Globus pallidus (tissue), 1 donor: ENCODE measurements around the gene MORN3.
"Not testable (repeated sequence)": the region's sequence is repeated elsewhere in the genome, so short reads cannot be mapped to it uniquely, and the experiment has no call there.

Experiments used
- DNase-seq: peaks from one replicate; pipeline ENCODE4 v3.0.0-alpha.2; 2015; ENCODE audit warnings: low spot score

MORN3 gene, protein sequence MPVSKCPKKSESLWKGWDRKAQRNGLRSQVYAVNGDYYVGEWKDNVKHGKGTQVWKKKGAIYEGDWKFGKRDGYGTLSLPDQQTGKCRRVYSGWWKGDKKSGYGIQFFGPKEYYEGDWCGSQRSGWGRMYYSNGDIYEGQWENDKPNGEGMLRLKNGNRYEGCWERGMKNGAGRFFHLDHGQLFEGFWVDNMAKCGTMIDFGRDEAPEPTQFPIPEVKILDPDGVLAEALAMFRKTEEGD

DNA sequence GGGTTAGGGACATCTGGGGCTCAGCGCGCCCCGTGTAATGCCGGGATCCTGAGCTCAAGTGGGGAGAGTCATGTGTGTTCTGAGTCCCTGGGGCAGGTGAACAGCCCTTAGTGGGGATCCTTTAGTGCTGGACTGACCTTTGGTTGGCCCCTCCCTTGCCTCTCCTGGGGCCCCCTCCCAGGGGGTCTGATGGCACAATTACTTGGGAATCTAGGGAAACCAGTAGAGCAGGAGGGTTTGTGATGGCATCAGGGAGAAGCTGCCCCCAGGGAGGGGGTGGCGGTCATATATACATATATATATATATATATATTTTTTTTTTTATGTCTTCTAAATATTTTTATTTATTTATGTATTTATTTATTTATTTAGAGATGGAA lies at the start of gene MORN3:
TSS of gene MORN3 (minus strand) at position 134 of the 380 bp plus-strand sequence. CDS start 171 bp downstream, outside the sequence.
- no peak for DNase-seq

DNA sequence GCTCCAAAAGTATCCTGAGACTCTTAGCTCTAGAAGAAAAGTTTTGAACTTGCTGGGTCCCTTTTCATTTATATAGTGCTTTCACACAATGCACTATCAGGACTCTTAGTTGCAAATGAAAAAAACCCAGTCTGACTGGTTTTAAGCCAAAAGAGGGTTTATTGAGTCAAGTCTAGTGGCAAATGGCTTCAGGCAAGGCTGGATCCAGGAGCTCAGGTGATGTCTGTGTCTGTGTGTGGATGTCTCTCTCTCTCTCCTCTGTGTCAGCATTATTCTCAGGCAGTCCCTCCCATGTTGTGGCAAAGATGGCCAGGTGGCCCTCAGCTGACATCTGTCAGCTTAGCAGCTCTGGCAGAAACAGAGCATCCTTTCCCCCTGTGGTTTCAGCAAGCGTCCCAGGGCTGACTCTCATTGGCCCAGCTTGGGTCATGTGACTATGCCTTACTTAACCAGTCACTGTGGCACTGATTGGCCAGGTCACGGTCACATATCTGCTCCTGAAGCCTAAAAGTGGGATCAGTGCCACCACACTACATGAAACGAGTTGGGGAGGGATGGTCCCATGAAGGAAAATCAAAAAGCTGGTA lies 49.3 kb upstream of the MORN3 start:
- DNase-seq, result no peak

DNA sequence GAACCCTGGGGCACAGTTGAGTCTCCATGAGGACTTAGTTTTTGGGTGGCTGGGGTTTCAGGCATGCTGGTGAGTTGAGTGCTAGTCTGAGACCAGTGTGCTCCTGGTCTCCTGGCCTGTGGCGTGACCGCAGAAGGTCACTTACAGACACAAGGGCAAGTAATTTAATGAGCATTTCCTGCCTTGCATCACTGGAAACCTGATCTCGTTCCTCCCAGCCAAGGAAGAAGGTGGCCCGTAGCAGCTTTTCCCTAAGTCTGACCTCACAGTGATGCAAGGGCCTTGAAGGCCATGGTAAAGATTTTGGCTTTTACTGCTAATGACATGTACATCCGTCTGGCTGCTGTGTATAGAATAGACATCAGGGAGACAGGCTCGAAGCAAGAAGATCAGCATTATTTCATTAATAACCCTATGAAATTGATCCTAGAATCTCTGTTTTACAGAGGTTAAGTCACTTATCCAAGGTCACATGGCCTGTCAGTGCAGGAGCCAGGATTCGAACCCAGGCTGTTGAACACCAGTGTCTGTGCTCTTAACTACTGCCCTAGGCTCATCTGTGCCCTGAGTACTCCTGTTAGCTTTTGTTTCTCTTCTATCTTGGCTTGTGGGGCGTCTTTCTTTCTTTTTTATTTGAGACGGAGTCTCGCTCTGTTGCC lies 47.7 kb upstream of the MORN3 start:
- no peak for DNase-seq

DNA sequence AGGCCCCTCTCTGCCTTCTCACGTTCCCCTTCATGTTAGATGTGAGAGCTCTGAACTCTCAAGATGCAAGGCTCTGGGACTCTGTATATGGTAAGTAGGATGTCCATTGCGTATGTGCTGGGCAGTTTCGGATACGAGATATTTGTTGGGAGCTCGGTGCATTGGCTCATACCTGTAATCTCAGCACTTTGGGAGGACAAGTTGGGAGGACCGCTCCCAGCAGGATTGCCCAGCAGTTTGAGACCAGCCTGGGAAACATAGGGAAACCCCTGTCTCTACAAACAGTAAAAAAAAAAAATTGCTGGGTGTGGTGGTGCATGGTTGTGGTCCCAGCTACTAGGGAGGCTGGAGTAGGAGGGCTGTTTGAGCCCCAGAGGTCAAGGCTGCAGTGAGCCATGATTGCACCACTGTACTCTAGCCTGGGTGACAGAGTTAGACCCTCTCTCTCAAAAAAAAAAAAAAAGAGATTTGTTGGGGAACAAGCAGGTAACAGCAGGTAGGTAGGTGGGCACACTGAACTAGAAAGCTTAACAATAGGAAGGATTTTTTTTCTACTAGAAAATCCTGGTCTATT lies 46.5 kb upstream of the MORN3 start:
- no peak for DNase-seq

DNA sequence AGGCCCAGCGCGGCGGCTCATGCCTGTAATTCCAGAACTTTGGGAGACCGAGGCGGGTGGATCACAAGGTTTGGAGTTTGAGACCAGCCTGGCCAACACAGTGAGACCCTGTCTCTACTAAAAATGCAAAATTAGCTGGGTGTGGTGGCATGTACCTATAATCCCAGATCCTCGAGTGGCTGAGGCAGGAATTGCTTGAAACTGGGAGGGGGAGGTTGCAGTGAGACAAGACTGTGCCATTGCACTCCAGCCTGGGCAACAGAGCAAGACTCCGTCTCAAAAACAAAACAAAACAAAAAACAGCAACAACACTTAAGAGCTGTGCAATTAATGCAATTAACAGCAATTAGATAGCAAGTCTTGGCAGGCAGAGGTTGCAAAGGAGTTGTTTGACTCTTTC lies 45.6 kb upstream of the MORN3 start:
- not testable (repeated sequence) for DNase-seq

DNA sequence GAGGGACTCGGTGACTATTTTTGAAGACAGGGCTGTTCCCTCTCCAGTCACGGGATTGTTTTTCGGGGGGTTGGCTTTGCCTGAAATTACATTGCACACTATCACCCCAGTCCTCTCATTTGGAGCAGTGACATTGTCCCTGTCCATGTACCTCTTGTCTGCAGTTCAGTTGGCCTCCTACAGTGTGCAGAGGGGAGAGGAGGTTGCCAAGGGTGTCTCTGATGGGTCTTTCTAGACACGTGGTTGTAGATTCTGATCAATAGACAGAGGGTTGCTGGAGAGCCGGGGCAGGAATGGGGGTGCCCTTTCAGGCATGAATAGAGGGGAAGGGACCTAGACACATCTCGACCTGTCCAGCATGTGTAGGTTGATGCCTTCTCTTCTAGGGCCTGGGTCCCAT lies 44.3 kb upstream of the MORN3 start:
- DNase-seq, result no peak

DNA sequence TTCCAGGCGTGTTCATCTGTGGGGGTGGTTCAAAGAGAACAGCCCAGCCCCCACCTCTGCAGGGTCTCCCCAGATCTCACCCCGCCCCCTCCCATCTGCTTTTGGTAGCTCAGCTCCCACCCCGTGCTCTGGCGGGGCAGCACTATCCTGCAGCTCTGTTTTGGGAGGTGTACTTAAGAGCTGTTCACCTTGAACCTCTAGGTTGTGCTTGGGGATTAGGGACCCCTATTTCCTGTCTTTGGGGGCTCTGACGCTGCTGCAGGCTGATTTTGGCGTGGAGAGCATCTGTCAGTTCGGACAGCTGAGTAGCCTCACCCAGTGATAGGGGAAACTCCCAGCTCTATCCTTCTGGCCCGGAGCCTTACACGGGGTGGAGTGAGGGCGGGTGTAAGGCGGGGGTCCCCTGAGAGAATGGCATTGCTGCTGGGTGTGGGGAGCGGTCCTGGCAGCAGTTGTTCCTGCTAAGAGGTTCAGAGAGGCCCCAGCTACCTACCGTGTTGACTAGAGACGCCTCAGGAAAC lies 43.9 kb upstream of the MORN3 start:
- DNase-seq, result no peak

DNA sequence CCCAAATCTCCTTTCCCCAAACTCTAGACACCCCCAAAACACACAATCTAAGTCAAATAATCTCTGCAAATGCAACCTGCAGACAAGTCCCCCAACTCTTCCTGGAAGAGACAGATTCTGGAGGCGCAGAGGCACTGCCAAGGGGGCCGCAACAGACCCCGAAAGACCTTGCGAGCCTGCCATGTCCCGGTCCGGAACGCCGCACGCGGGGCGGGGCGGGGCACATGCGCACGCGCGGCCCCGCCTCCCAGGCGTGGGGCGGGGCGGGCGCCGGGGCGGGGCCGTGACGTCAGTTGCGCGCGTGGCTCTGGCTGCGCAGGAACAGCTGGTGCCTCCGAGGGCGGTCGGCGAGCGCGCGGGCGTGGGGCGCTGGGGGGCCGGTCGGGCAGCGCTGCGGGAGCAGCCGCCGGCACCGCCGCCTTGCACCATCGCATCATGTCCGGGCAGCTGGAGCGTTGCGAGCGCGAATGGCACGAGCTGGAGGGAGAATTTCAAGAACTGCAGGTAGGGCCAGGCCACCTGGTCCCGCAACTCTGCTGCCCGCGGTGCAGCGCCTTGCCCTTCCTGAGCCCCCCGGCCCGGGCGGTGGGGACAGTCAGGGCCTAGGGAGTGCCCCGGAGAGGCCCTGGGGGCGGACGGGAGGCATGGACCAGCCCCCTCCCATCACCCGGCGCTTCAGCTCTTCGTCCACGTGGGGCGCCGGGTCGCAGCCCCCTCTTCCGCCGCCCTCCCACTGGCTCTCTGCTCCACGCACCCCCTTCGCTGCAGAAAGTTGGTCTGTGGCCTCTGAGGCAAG lies 43.2 kb upstream of the MORN3 start, which contains the start of gene TMEM120B:
TSS of gene TMEM120B (plus strand) at position 292 of the 796 bp plus-strand sequence. CDS start at position 436, 144 bp downstream.
- DNase-seq, result peak; percentile 78

DNA sequence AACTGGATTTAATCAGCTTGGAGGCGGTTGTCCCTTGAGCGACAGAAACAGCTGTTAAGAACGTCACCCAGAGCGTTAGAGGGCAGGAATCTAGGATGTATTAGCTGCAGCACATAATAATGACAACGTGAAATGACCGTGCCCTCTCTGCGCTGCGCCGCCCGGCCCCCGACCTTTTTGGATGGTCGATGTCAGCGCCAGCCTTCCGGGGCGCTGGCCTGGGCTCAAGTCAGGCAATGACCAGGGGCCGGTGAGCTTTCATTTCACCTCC lies 42.7 kb upstream of the MORN3 start:
- peak; percentile 29 for DNase-seq

DNA sequence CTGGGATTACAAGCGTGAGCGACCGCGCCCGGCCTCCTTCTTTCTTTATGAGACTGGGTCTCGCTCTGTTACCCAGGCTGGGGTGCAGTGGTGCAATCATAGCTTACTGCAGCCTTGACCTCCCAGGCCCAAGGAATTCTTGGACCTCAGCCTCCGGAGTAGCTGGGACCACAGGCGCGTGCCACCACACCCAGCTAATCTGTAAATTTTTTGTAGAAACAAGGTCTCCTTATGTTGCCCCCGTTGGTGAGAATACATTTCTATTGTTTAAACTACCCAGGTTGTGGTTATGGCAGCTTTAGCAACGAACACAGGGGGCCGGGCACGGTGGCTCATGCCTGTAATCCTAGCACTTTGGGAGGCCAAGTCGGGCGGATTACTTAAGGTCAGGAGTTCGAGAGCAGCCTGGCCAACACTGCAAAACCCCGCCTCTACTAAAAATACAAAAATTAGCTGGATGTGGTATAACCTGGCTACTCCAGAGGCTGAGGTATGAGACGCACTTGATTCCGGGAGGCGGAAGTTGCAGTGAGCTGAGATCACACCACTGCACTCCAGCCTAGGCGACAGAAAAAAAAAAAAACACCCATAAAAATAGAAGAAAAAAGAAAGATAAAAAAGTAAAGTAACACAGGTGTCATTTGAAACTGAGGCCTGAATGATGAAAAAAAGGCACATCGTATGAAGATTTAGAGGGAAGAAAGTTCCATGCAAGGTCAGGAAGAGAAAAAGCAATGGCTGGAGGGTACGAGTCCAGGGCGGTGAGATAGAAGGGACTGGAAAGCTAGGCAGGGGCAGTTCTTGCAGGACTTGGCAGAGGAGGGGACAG lies 42.1 kb upstream of the MORN3 start:
- DNase-seq, result no peak

DNA sequence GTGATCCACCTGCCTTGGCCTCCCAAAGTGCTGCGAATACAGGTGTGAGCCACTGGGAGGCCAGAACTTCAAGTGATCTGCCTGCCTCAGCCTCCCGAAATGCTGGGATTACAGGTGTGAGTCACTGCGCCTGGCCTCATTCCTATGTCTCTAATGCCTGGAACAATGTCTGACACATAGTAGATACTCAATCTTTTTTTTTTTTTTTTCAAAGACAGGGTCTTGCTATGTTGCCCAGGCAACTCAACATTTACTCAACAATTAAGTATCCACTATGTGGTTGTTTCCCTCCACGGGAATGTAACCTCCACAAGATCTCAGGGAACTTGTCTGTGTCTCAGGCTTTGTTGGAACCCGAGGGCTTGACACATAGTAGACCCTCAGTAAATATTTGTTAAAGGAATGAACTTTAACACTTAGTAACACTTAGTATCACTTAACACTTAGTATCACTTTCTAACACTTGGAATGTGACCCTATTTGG lies 40.1 kb upstream of the MORN3 start:
- no peak for DNase-seq

DNA sequence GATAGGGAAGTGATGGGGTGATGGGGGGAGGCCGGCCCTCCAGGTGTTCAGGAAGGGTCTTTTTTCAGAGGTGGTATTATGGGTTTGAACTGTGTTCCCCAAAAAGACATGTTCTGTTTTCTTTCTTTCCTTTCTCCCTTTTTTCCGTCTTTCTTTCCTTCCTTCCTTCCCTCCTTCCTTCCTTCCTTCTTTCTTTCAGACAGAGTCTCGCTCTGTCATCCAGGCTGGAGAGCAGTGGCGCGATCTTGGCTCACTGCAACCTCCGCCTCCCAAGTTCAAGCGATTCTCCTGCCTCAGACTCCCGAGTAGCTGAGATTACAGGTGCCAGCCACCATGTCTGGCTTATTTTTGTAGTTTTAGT lies 39.6 kb upstream of the MORN3 start:
- not testable (repeated sequence) for DNase-seq

DNA sequence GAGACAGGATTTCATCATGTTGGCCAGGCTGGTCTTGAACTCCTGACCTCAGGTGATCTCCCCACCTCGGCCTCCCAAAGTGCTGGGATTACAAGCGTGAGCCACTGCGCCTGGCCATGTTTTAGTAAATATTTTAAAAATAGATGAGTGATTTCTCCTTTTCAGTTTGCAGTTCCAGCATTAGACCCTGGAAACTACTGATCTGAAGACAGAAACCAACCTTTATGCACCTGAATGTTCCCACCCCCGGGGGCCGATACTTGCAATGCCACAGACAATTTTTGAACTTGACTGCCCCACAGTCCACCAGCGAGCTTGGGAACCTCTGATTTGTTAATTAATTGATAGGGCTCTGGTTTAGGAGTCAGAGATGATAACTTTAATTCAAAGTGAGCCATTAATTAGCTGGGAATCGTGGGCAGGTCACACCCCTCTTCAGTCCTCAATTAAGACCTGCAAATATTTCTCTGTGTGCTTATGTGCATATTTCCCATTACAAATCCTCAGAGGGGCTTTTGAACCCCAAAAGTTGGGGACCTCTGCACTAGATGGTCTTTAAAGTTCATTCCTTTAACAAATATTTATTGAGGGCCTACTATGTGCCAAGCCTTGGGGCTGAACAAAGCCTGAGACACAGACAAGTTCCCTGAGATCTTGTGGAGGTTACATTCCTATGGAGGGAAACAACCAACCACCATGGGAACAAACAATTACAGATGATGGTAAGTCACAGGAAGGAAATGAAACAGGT lies 39.0 kb upstream of the MORN3 start:
- no peak for DNase-seq

DNA sequence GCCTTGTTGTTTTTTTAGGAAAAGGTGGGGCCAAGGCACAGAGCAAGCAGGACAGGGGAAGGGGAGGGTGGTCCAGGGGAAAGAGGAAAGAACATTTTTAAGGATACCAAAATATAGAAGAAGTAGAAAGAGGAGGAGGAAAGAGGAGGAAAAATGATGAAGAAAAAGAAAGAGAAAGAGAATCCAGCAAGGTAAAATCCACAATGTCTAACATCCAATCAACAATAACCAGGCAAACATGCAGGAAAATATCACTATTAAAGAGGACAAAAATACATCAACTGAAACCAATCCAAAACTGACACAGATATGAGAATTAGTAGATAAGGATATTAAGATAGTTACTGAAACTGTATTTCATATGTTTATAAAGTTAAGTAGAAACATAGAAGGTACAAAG lies 36.1 kb upstream of the MORN3 start:
- no peak for DNase-seq

DNA sequence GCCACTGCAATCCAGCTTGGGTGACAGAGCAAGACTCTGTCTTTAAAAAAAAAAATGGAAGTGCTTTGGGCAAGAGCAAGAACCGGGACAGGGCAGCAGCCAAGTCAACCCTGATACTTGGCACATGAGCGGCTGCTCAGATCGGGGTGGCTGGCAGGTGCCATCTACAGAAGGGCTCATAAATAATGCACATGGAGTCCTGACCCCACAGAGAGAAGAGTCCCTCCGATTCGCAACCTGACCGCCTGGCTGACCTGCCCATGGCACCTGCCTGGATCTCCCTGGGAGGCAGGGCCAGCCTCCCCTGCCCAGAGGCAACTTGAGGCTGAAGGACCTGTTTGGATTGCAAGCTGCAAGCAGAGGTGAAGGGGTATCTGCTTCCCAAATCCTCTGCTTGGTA lies 33.5 kb upstream of the MORN3 start:
- DNase-seq, result no peak

DNA sequence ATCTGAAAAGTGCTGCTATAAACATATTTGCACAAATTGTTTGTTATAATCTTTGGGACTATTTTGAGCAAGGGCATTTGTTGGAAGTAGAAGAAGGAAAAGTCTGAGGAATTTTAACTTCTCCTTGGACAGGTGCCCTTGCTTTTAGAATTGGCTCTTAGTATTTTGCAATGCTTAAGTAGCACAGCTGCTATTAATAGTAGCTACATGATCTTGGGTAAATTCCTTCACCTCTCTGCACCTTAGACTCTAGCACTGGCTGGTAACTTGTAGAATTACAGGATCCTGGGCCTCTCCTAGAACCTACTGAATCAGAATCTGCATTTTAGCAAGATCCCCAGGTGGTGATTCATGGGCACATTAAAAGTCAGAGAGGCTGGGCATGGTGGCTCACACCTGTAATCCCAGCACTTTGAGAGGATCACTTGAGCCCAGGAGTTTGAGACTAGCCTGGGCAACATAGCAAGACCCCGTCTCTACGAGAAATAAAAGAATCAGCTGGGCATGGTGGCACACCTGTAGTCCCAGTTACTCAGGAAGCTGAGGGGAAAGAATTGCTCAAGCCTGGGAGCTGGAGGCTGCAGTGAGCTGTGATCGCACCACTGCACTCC lies 32.3 kb upstream of the MORN3 start:
- no peak for DNase-seq

DNA sequence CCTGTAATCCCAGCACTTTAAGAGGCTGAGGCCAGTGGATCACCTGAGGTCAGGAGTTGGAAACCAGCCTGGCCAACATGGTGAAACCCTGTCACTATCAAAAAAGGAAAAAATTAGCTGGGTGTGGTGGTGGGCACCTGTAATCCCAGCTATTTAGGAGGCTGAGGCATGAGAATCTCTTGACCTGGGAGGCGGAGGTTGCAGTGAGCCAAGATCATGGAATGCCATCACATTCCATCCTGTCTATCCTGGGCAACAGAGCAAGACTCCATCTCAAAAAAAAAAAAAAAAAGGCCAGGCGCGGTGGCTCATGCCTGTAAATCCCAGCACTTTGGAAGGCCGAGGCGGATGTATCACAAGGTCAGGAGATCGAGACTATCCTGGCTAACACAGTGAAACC lies 28.4 kb upstream of the MORN3 start:
- not testable (repeated sequence) for DNase-seq

DNA sequence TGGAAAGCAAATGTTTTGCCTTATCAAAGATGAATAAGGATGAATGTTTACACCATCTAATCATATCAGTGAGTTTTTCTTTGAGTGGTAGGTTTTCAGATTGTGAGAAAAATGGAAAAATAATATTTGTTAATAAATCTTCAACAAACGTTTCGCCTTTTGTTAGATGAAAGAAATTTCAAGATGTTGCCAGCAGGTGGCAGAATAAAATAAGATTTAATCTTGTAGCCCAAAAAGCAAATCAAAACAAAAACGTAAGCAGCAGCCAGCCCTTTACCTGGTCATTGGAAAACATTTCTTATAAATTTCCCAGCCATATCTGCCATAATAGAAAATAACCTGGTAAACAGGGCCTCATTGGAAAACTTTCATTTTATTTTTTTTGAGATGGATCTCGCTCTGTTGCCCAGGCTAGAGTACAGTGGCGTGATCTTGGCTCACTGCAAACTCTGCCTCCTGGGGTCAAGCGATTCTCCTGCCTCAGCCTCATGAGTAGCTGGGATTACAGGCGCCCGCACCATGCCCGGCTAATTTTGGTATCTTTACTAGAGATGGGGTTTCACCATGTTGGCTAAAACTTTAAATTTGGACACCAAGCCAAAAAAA lies 27.7 kb upstream of the MORN3 start:
- no peak for DNase-seq

DNA sequence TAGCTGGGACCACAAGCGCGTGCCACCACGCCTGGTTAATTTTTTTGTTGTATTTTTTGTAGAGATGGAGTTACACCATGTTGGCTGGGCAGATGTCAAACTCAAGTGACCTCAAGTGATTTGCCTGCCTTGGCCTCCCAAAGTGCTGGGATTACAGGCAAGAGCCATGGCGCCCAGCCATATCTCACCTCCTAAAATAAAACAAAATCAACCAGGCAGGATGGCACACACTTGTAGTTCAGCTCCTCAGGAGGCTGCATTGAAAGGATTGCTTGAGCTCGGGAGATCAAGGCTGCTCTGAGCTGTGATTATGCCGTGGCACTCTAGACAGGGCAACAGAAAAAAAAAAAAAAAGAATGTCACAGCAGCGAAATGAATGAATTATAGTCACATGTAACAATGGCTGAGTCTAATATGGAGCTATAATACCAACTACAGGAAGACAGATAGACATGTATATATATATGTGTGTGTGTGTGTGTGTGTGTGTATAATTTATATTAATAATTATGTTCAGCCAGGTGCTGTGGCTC lies 23.8 kb upstream of the MORN3 start:
- no peak for DNase-seq
